GM11168 (cell line): ENCODE data around the gene PAX2.

Source experiments
- in situ Hi-C: fragments of 300-500 bp; cut with MboI; formaldehyde crosslinking; loops from one replicate; pipeline ENCODE4 v1.12.0; 2022; ENCODE audit warnings: low sequenced_read_pairs; ENCODE audit not compliant: unreplicated experiment

The PAX2 gene

GRCh38 chr10:100749309-100750217 is 4.2 kb downstream of the PAX2 start:
- in situ Hi-C loops, result no loop called here

DNA sequence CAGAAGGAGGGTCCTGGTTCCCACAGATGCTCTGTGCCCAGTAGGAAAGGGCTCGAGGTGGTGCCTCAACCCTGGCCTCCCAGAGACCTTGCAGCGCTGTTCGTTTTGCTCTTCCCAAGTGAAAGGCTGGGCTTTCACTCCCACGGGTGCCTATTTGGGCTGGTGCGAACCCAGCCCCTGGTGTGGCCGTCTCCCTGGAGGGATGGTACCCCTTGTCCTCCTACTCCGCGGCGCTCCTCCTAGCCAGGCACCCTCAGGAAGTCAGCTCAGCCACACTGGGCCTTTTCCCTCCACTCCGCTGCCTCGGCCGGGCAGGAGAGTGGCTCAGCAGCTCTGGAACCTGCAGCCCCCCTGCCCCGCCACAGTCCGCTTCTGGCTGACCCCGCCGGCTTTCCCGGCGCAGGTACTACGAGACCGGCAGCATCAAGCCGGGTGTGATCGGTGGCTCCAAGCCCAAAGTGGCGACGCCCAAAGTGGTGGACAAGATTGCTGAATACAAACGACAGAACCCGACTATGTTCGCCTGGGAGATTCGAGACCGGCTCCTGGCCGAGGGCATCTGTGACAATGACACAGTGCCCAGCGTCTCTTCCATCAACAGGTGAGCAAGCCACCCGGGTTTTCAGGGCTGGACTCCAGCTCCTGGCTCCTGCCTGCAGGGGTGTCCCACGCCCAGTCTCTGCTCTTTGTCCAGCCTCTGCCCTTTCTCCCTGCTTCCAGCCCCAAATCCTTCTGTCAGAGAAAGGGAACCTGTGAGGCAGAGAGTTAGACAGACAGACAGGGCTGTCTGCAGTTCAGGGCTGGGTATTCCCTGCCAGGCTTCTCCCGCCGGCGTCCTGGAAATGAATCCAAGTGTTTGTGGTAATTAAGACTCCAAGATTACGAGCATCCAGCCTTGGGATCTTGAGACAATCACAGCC is 5.2 kb downstream of the PAX2 start:
- in situ Hi-C loops, result no loop called here

- in situ Hi-C loops, result no loop called here
Measured at GRCh38 chr10:100751211-100751933, 6.0 kb downstream of the PAX2 start.

DNA sequence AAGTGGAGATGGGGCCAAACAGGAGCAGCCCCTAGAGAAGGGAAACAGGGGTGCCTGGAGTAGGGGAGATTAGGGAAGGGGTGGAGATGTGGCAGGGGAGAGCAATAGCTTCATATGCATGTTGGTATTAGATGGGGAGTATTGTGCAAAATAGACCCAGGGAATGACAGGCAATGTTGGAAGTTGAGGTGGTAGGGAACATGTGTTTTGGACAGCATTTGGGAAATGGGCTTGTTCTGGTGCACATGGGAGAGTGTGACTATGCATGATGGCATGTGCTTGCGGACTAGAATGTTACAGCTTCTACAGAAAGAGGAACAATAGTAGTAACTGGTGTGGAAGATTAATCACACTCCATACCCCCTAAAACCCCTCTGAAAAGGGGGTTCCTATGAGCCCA is 10.4 kb downstream of the PAX2 start:
- in situ Hi-C loops, result no loop called here

DNA sequence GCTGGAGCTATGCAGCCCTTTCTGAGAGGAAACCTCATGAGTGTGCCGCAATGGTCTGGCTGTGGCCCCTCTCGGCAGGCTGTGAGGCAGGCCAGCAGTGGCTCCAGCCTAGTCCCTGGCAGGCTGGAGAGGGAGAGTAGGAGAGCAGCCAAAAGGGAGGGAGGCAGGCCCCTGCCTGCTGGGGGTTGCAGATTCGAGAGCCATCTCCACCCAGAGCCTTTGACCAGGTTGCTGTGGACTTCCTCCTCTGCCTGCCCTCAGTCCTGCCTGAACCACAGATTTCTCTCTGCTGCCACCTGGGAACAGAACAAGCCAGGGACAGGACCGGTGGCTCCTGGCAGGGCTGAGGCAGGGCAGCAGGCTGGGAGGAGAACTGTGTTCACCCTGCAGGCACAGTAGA is 13.9 kb downstream of the PAX2 start:
- in situ Hi-C loops, result no loop called here

GRCh38 chr10:100760726-100761125 is 15.3 kb downstream of the PAX2 start:
- in situ Hi-C loops, result no loop called here

GRCh38 chr10:100761191-100761590 is 15.8 kb downstream of the PAX2 start:
- in situ Hi-C loops, result no loop called here

DNA sequence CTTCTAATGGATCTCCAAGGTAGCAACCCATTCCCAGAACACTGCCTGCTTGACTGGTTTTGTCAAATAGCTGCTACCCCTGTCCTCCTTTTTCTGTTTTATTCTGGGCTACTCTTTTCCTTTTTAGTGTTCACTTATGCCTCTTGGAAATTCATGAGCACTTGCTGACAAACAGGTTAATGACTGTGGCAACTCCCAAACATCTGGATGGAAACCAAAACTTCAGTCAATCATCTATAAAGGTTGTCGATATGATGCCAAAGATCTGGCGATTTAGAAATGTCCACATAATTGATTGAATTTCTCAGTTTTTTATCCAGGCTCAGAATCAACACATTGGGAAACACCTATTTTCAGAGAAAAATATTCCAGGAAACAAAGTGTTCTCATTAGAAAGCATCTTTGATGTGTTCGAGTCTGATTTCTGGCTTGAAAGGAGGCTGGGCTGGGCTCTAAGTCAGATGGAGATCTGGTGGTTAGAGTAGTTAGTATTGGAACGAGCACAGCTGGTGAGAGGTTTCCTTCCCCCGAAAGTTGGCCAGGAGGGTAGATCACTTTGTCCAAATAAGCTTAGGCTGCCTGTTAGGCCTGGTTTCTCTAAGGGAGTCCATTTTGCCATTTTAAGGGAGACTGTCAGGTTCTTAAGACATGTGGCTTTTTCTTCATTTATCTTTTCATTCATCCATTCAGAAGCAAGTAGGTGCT is 17.8 kb downstream of the PAX2 start:
- in situ Hi-C loops, result no loop called here

- in situ Hi-C loops, result no loop called here
Measured at GRCh38 chr10:100766693-100767421, 21.5 kb downstream of the PAX2 start.

DNA sequence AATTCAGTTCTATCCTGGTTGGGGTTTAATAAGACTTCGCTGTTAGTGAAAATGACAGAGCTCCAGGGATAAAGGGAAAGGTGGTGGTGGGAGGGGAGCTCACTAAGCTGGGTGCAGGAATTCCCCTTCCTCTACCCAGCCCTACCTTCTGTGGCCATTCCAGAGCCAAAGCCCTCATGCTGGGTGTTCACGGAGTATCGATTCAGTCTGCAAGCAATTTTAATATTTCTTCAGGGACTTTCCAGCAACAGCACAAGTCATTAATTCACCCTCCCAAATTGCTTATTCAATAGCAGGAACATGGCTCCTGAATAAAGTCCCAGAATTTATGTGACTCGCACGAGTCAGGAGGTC is 22.0 kb downstream of the PAX2 start:
- in situ Hi-C loops, result no loop called here

DNA sequence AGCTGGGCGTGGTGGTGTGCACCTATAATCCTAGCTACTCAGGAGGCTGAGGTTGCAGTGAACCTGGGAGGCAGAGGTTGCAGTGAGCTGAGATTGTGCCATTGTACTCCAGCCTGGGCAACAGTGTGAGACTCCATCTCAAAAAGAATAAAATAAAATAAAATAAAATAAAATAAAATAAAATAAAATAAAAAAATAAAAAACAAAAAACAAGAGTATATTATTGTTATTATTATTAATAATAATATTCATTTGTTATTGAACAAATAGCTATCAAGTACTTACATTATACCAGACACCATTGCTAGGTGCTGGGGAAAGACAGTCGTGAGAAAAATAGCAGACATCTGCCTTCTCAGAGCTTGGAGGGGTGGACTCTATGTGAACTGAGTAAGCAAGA is 24.1 kb downstream of the PAX2 start:
- in situ Hi-C loops, result no loop called here

GRCh38 chr10:100773646-100774045 is 28.3 kb downstream of the PAX2 start:
- in situ Hi-C loops, result no loop called here

GRCh38 chr10:100774223-100774622 is 28.8 kb downstream of the PAX2 start:
- in situ Hi-C loops, result no loop called here

DNA sequence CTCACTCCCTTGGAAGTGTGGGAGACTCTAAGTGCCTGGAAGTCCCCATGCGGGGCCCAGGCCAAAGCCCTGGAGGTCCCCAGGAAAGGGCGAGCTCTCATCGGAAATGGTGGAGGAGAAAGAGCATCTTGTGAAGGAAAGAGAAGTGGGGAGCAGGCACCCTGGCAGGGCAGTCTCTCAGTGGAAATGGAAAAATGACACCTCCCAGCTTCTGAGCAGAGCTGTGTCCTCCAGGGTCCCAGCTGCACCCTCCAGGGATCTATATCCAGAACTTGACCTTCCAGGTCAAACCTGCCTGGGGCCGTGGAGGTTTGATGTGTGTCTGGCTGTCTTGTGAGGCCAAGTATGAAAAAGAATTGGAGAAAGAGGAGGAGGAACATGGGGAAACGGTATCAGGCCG is 29.5 kb downstream of the PAX2 start:
- in situ Hi-C loops, result loop anchor here (25.0 kb wide), 1 partner anchor 362 kb away; the partner anchor contains the start of gene TLX1

- in situ Hi-C loops, result loop anchor here (25.0 kb wide), 1 partner anchor 362 kb away; the partner anchor contains the start of gene TLX1
Measured at GRCh38 chr10:100775386-100775785, 30.0 kb downstream of the PAX2 start.

DNA sequence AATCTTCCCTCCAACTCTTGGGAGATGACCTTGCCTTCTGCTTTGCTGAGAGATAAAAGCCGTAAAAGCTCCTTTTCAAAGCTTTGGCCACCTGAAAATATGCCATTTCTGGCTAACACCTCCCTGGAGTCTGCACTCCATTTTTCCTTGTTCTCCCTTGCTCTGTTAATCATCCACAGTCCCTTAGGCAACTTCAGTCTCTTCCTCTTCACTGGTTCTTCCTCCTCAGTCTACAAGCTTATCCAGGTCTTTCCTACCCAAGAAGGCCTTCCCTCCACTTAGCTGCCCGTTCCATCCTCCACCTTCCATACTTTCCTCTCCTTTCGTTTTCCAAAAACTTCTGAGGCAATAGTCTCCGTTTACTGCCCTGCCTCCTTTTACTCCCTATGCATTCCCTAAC is 30.5 kb downstream of the PAX2 start:
- in situ Hi-C loops, result loop anchor here (25.0 kb wide), 1 partner anchor 361 kb away; the partner anchor contains the start of gene TLX1

GRCh38 chr10:100776671-100777070 is 31.3 kb downstream of the PAX2 start:
- in situ Hi-C loops, result loop anchor here (25.0 kb wide), 1 partner anchor 361 kb away; the partner anchor contains the start of gene TLX1

DNA sequence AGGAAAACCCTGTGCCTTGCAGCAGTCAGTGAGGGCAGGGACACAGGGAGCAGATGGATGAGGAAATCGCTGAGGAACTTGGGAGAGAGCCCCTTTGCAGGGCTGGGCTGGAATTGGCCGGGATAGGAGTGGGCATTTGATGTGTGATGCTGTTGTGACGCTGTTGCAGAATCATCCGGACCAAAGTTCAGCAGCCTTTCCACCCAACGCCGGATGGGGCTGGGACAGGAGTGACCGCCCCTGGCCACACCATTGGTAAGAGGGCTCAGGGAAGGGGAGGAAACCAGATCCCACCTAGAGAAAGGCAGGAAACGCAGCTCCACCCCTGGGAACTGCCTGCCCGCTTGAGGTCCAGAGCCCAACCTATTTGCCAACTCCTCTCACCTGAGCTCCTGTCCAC is 33.9 kb downstream of the PAX2 start:
- in situ Hi-C loops, result loop anchor here (25.0 kb wide), 1 partner anchor 358 kb away; the partner anchor contains the start of gene TLX1

- in situ Hi-C loops, result loop anchor here (25.0 kb wide), 1 partner anchor 357 kb away; the partner anchor contains the start of gene TLX1
Measured at GRCh38 chr10:100780324-100780723, 34.9 kb downstream of the PAX2 start.
